Ascending aorta (tissue), 2 donors: ENCODE data around the gene SCAI. TPM values are rescaled to one million over a fixed set of nuclear protein-coding genes. Genes with fewer than 3 reads are reported as not detected.
"Not testable (repeated sequence)": the region's sequence is repeated elsewhere in the genome, so short reads cannot be mapped to it uniquely, and the experiment has no call there.

ENCODE experiments used
- DNase-seq, 2 donors: peaks; one replicate each; pipeline ENCODE4 v3.0.0-alpha.2; 2019; ENCODE audit warnings: low spot score in 2 of 2
- H3K27ac ChIP-seq, 2 donors: fragments of 200-600 bp; sonication (generic); one replicate each; pipeline ENCODE4 v1.5.1; 2016 to 2017; ENCODE audit warnings: mild to moderate bottlenecking in 1 of 2
- H3K27me3 ChIP-seq: fragments of 200-600 bp; sonication (generic); one replicate; pipeline ENCODE4 v1.5.1; 2017
- H3K36me3 ChIP-seq, 2 donors: fragments of 200-600 bp; sonication (generic); one replicate each; pipeline ENCODE4 v1.5.1; 2016
- H3K4me1 ChIP-seq, 2 donors: fragments of 200-600 bp; sonication (generic); one replicate each; pipeline ENCODE4 v1.5.1; 2016 to 2017; ENCODE audit warnings: mild to moderate bottlenecking in 1 of 2
- H3K4me3 ChIP-seq, 2 donors: fragments of 200-600 bp; sonication (generic); one replicate each; pipeline ENCODE4 v1.5.1; 2016 to 2017; ENCODE audit warnings: mild to moderate bottlenecking in 1 of 2
- H3K9me3 ChIP-seq, 2 donors: fragments of 200-600 bp; sonication (generic); one replicate each; pipeline ENCODE4 v1.5.1; 2016
- intact Hi-C: fragments of 100-400 bp; cut with DNase I; formaldehyde crosslinking; loops from one replicate; pipeline ENCODE4 v1.15.1; 2023
- total RNA-seq: library from RNA; depleted of rRNA; stranded (reverse); fragments of >200 nt; gene quantifications from one replicate; pipeline ENCODE4 v1.1.0, GENCODE V29; 2016
- TF ChIP-seq, protein P1 (sequence below), 3 experiments: fragments of 200-600 bp in 2 of 3; fragments of 450-650 bp in 1 of 3; sonication (generic) in 2 of 3; IDR thresholded peaks; one replicate each; pipeline ENCODE4 v1.5.1; 2016 to 2019; ENCODE audit warnings: antibody characterized with exemption in 3 of 3, mild to moderate bottlenecking in 1 of 3, moderate library complexity in 1 of 3

The SCAI gene
- total RNA-seq, 1 donor from 2014 or later, result 2.4 TPM

DNA sequence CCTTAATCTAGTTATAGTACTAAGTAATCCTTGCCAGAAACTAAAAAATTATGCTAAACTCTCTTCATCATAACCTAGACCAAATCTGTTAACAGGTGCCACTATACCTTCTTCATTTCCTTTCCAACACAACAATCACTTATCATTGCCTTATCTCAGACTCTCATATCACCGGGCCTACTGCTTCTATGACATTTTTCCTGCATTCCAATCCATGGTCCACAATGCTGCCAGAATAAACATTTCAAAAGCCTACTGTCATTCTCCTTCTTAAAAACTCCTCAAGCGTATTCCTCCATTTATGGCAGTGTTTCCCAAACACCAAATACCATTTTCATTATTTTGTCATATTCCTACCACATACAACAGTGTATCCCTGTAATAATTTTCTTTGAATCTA, 39.7 kb upstream of the SCAI start:
- Histone ChIP-seq H3K36me3 (peaks cover 0 to 2% of the 10 kb centered on the region in 2 donors), H3K27me3 (no peaks in the 10 kb centered on the region), H3K4me1 (peaks cover 19 to 40% of the 10 kb centered on the region in 2 donors), H3K9me3 (no peaks in the 10 kb centered on the region), H3K27ac (peak overlapping the region; percentile 78 to 83), H3K4me3 (peak overlapping the region in 1 of 2 donors; percentile 20)
- TF ChIP-seq, protein P1, sequence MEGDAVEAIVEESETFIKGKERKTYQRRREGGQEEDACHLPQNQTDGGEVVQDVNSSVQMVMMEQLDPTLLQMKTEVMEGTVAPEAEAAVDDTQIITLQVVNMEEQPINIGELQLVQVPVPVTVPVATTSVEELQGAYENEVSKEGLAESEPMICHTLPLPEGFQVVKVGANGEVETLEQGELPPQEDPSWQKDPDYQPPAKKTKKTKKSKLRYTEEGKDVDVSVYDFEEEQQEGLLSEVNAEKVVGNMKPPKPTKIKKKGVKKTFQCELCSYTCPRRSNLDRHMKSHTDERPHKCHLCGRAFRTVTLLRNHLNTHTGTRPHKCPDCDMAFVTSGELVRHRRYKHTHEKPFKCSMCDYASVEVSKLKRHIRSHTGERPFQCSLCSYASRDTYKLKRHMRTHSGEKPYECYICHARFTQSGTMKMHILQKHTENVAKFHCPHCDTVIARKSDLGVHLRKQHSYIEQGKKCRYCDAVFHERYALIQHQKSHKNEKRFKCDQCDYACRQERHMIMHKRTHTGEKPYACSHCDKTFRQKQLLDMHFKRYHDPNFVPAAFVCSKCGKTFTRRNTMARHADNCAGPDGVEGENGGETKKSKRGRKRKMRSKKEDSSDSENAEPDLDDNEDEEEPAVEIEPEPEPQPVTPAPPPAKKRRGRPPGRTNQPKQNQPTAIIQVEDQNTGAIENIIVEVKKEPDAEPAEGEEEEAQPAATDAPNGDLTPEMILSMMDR (IDR thresholded peaks at IDR 0.05), result no peak
- no peak for DNase-seq
- intact Hi-C loops, result no loop called here

DNA sequence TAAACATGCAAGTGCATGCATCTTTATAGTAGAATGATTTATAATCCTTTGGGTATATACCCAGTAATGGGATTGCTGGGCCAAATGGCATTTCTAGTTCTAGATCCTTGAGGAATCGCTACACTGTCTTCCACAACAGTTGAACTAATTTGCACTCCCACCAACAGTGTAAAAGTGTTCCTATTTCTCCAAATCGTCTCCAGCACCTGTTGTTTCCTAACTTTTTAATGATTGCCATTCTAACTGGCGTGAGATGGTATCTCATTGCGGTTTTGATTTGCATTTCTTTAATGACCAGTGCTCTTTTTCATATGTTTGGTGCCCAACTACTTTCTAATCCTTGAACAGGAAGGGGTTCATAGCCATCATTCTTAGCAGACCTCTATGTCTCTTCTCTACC, 38.4 kb upstream of the SCAI start:
- intact Hi-C loops, result not testable (repeated sequence)

DNA sequence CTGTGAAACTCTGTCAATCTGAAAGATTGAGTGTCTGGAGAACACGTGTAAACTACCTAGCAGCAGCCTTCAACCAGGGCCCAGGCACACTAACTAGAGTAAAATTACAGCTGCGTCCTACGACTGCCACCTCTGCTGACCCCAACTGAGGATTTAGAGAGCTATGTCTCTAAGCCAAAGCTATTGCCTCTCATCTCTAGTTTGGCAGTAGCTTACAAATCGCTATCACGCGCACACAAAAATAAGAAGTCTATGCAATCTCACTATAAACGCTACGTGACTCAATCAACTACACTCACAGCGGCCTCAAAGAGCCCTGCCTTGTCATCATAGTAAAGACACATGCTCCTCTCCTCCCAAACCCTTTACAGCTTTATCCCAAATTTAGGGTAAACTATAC, 37.5 kb upstream of the SCAI start:
- Histone ChIP-seq H3K36me3 (peaks cover 0 to 3% of the 10 kb centered on the region in 2 donors), H3K4me1 (peaks cover 17 to 25% of the 10 kb centered on the region in 2 donors), H3K27me3 (no peaks in the 10 kb centered on the region), H3K9me3 (no peaks in the 10 kb centered on the region), H3K27ac (no peak overlapping the region), H3K4me3 (no peak overlapping the region)
- peak in 1 of 2 donors; percentile 22 for DNase-seq
- intact Hi-C loops, result no loop called here
- TF ChIP-seq, protein P1 (IDR thresholded peaks at IDR 0.05), result no peak

More for the DNA sequence above, 38.4 kb upstream of the SCAI start:
- H3K36me3 ChIP-seq, H3K4me3 ChIP-seq, H3K9me3 ChIP-seq, DNase-seq, H3K27me3 ChIP-seq: not testable (repeated sequence)
- peak overlapping the region; percentile 77 to 78 for H3K27ac ChIP-seq
- peaks cover 19 to 30% of the 10 kb centered on the region in 2 donors for H3K4me1 ChIP-seq

DNA sequence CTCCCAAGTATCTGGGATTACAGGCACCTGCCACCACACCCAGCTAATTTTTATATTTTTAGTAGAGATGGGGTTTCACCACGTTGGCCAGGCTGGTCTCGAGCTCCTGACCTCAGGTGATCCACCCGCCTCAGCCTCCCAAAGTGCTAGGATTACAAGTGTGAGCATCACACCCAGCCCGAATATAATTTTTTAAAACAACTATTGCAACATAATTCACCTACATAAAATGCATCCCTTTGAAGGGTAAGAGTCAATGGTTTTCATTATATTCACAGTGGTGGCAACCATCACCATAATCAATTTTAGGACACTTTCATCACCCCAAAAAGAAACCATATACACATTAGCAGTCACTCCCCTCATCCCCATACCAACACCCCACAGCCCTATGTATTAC, 36.4 kb upstream of the SCAI start:
- intact Hi-C loops, H3K36me3 ChIP-seq, H3K27ac ChIP-seq, DNase-seq, H3K9me3 ChIP-seq, H3K27me3 ChIP-seq, H3K4me3 ChIP-seq: not testable (repeated sequence)
- H3K4me1 ChIP-seq, result peaks cover 13 to 14% of the 10 kb centered on the region in 2 donors

DNA sequence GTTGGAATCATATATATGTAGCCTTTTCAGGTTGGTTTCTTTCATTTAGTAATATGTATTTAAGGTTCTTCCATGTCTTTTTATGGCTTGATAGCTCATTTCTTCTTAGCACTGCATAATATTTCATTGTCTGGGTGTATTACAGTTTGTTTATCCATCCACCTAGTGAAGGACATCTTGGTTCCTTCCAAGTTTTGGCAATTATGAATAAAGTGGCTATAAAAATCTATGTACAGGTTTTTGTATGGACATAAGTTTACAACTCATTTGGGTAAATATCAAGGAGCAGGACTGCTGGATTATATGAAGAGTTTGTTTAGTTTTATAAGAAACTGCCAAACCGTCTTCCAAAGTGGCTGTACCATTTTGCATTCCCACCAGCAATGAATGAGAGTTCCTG, 34.6 kb upstream of the SCAI start:
- peaks cover 4 to 6% of the 10 kb centered on the region in 2 donors for H3K4me1 ChIP-seq
- no peaks in the 10 kb centered on the region for H3K9me3 ChIP-seq
- H3K4me3 ChIP-seq, result no peak overlapping the region
- H3K27ac ChIP-seq, result no peak overlapping the region
- H3K27me3 ChIP-seq, result no peaks in the 10 kb centered on the region
- peaks cover 0 to 9% of the 10 kb centered on the region in 2 donors for H3K36me3 ChIP-seq
- DNase-seq, result no peak
- intact Hi-C loops, result no loop called here
- TF ChIP-seq, protein P1 (IDR thresholded peaks at IDR 0.05), result no peak

DNA sequence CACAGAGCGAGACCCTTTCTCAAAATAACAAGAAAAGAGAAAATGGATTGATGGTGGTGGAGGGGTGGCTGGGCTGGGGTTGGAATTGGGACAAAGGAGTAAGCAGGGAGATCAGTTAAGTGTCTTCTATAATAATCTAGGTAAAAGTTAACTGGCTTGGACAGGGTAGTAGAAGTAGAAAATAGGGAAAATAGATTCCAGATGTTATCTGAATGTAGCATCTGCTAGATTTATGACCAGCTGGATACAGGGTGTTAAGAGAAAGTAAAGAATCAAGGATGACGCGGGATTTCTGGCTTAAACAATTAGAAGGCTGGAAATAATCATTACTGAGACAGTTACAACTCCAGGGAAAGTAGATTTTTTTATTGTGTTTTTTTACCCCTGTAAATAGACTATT, 33.3 kb upstream of the SCAI start:
- TF ChIP-seq, protein P1 (IDR thresholded peaks at IDR 0.05), result no peak
- H3K27me3 ChIP-seq, result no peaks in the 10 kb centered on the region
- no peaks in the 10 kb centered on the region for H3K9me3 ChIP-seq
- peaks cover 0 to 9% of the 10 kb centered on the region in 2 donors for H3K36me3 ChIP-seq
- intact Hi-C loops, result no loop called here
- H3K4me3 ChIP-seq, result no peak overlapping the region
- peaks cover 0 to 19% of the 10 kb centered on the region in 2 donors for H3K4me1 ChIP-seq
- peak in 1 of 2 donors; percentile 16 for DNase-seq
- H3K27ac ChIP-seq, result no peak overlapping the region
